ENCODE results near the gene CCM2L. TPM values are rescaled to one million over a fixed set of nuclear protein-coding genes. Genes with fewer than 3 reads are reported as not detected.

The CCM2L gene
- total and polyA plus RNA-seq, 2 donors (not counting 3 experiments of a cell fraction or from before 2014, with no cell fraction given) = 10.8 to 13.4 TPM

- DNase-seq (ENCODE audit: low read depth, low spot score) = no peak
- H4K20me1 ChIP-seq (replicated peaks; ENCODE audit: control insufficient read depth, extremely low read depth, insufficient read depth, low read length) = no peaks in the 10 kb centered on the region
- H3K4me1 ChIP-seq (ENCODE audit: control insufficient read depth, extremely low read depth, insufficient read depth, low read length) = no peaks in the 10 kb centered on the region
- H3K4me3 ChIP-seq (replicated peaks in 1 of 3; ENCODE audit: insufficient read depth in 1 of 3, low read depth in 1 of 3, low read length in 3 of 3) = no peak overlapping the region
- H3K4me2 ChIP-seq (ENCODE audit: insufficient read depth, low read length) = no peak overlapping the region
- no peak overlapping the region for H3K27ac ChIP-seq (ENCODE audit: insufficient read depth, low read depth, low read length)
- TF ChIP-seq POLR2A (IDR thresholded peaks at IDR 0.05; ENCODE audit: low read depth, low read length) (no peak), MAX (IDR thresholded peaks at IDR 0.05; ENCODE audit: insufficient read depth, insufficient read length) (no peak), GATA2 (IDR thresholded peaks at IDR 0.05; ENCODE audit: insufficient read depth, insufficient read length, low read depth, low read length) (no peak), FOS (IDR thresholded peaks at IDR 0.05; ENCODE audit: borderline replicate concordance, insufficient read depth, low read length) (no peak), POLR2AphosphoS5 (IDR thresholded peaks at IDR 0.05; ENCODE audit: insufficient read depth, low read depth, low read length) (no peak), MYC (IDR thresholded peaks at IDR 0.05; ENCODE audit: low read depth, low read length) (no peak), JUN (IDR thresholded peaks at IDR 0.05; ENCODE audit: borderline replicate concordance, insufficient read depth, insufficient read length, low read depth) (no peak), EZH2 (IDR thresholded peaks at IDR 0.05; ENCODE audit: borderline replicate concordance, low read depth, low read length, severe bottlenecking) (no peak)
- TF ChIP-seq, protein P1, sequence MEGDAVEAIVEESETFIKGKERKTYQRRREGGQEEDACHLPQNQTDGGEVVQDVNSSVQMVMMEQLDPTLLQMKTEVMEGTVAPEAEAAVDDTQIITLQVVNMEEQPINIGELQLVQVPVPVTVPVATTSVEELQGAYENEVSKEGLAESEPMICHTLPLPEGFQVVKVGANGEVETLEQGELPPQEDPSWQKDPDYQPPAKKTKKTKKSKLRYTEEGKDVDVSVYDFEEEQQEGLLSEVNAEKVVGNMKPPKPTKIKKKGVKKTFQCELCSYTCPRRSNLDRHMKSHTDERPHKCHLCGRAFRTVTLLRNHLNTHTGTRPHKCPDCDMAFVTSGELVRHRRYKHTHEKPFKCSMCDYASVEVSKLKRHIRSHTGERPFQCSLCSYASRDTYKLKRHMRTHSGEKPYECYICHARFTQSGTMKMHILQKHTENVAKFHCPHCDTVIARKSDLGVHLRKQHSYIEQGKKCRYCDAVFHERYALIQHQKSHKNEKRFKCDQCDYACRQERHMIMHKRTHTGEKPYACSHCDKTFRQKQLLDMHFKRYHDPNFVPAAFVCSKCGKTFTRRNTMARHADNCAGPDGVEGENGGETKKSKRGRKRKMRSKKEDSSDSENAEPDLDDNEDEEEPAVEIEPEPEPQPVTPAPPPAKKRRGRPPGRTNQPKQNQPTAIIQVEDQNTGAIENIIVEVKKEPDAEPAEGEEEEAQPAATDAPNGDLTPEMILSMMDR (IDR thresholded peaks at IDR 0.05; ENCODE audit: extremely low read depth in 1 of 2, insufficient read depth in 1 of 2, low read depth in 1 of 2, low read length in 2 of 2) = no peak
- H3K9me3 ChIP-seq (replicated peaks; ENCODE audit: control insufficient read depth, insufficient read depth, low read length) = no peaks in the 10 kb centered on the region
- no peaks in the 10 kb centered on the region for H3K36me3 ChIP-seq (ENCODE audit: control insufficient read depth in 2 of 2, extremely low read depth in 1 of 2, insufficient read depth in 2 of 2, low read length in 2 of 2)
- dilution Hi-C loops (cut with MboI; ENCODE audit: extremely low pct_ligation_motif_present, low sequenced_read_pairs) = no loop called here
- ChIA-PET POLR2A (no interaction called here), CTCF (no interaction called here)
- no TSS peak for BruUV-seq (replicated peaks)
- no peaks in the 10 kb centered on the region for H3K79me2 ChIP-seq (ENCODE audit: control insufficient read depth, insufficient read depth, low read length)
- no peak overlapping the region for H3K9ac ChIP-seq (replicated peaks; ENCODE audit: extremely low read depth, insufficient read depth, low read length)
- intact Hi-C loops (cut with micrococcal nuclease) = no loop called here
- FAIRE-seq = no peak
- H3K27me3 ChIP-seq (ENCODE audit: control insufficient read depth in 2 of 2, insufficient read depth in 2 of 2, low read length in 2 of 2) = peaks cover 2 to 3% of the 10 kb centered on the region in 2 experiments
- no peaks in the 10 kb centered on the region for H3K9me1 ChIP-seq (replicated peaks; ENCODE audit: control insufficient read depth, extremely low read depth, insufficient read depth, low read length)
- H2AFZ ChIP-seq (ENCODE audit: low read depth, low read length) = no peak overlapping the region
These were observed 33.2 kb upstream of the CCM2L start for GRCh38 chr20:31977080-31977479.

Measured in endothelial cell of umbilical vein (primary cell).